ENCODE data around the gene AK4. TPM values are rescaled to one million over a fixed set of nuclear protein-coding genes. Genes with fewer than 3 reads are reported as not detected.

Gene AK4
- total RNA-seq (2022; extraction: Qiagen RNA extraction): 30.8 to 33.5 TPM (median 31.8 TPM) in 5 replicates

DNA sequence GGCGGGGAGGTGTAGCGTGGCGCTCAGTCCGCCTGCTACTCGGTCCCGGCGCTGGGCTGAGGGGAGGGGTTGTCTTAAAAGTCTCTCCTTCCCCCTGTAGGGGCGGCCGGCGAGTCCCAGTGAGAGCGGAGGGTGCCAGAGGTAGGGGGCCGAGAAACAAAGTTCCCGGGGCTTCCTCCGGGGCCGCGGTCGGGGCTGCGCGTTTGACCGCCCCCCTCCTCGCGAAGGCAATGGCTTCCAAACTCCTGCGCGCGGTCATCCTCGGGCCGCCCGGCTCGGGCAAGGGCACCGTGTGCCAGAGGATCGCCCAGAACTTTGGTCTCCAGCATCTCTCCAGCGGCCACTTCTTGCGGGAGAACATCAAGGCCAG is at the start of gene AK4:
TSS of gene AK4 (plus strand) at position 26 of the 370 bp plus-strand sequence. CDS start at position 231, 205 bp downstream.

Other genes with a start within 250 kb of the AK4 start
- gene JAK1, start 181.7 kb upstream of the AK4 start, total RNA-seq (2022; extraction: Qiagen RNA extraction): 165 to 215 TPM (median 188 TPM) in 5 replicates
- 5.6 to 7.9 TPM (median 7.2 TPM) in 5 replicates for gene DNAJC6, start 161.3 kb downstream of the AK4 start, total RNA-seq (2022; extraction: Qiagen RNA extraction)